Measurements from ENCODE around the gene PDK1.
"Not testable (repeated sequence)": the region's sequence is repeated elsewhere in the genome, so short reads cannot be mapped to it uniquely, and the experiment has no call there.

Gene PDK1

DNA sequence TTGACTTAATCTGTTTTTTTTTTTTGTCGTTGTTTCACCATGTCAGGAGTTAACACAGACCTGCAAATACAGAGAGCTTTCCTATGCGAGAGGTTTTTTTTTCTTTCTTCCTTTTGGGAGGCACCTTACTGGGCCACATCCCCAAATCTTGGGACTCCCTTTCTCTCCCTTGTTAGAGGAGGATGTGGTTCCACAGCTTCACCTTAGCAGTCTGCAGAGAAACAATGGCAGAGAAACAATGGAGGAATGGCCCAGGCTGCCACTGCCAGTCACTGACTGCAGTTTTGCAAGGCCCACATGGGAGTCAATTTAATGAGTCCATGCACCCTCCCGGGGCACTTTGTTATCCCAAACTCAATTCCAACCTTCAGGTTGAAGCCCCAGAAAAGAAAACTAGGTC is 20.8 kb upstream of the PDK1 start:
- DNase-seq (ENCODE audit: low read depth) = no peak
- no peak overlapping the region for H3K4me3 ChIP-seq (ENCODE audit: low read depth, low read length)
- TF ChIP-seq, protein P1, sequence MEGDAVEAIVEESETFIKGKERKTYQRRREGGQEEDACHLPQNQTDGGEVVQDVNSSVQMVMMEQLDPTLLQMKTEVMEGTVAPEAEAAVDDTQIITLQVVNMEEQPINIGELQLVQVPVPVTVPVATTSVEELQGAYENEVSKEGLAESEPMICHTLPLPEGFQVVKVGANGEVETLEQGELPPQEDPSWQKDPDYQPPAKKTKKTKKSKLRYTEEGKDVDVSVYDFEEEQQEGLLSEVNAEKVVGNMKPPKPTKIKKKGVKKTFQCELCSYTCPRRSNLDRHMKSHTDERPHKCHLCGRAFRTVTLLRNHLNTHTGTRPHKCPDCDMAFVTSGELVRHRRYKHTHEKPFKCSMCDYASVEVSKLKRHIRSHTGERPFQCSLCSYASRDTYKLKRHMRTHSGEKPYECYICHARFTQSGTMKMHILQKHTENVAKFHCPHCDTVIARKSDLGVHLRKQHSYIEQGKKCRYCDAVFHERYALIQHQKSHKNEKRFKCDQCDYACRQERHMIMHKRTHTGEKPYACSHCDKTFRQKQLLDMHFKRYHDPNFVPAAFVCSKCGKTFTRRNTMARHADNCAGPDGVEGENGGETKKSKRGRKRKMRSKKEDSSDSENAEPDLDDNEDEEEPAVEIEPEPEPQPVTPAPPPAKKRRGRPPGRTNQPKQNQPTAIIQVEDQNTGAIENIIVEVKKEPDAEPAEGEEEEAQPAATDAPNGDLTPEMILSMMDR (IDR thresholded peaks at IDR 0.05; ENCODE audit: low read depth, low read length, missing control alignments) = no peak

DNA sequence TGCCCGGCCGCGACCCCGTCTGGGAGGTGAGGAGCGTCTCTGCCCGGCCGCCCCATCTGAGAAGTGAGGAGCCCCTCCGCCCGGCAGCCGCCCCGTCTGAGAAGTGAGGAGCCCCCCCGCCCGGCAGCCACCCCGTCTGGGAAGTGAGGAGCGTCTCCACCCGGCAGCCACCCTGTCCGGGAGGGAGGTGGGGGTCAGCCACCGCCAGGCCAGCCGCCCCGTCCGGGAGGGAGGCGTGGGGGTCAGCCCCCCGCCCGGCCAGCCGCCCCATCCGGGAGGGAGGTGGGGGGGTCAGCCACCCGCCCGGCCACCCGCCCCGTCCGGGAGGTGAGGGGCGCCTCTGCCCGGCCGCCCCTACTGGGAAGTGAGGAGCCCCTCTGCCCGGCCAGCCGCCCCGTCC is 18.0 kb upstream of the PDK1 start:
- not testable (repeated sequence) for H3K4me3 ChIP-seq (ENCODE audit: low read depth, low read length); DNase-seq (ENCODE audit: low read depth)

DNA sequence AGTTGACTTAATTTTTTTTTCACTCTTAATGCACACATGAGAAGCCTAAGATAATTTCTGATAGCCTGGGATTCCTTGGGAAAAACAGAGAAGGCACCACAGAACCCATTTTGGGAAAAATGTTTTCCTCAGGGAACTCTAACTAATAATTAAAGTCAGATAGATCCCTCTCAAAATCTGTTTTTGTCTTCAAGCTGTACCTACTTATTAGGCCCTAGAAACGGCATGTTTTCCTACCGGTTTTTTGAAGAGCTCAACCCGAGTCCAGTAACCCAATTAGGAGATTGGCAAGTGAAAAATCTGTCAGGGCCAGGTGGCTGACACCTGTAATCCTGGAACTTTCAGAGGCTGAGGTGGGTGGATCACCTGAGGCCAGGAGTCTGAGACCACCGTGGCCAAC is 16.1 kb upstream of the PDK1 start:
- no peak overlapping the region for H3K4me3 ChIP-seq (ENCODE audit: low read depth, low read length)
- TF ChIP-seq, protein P1 (IDR thresholded peaks at IDR 0.05; ENCODE audit: low read depth, low read length, missing control alignments) = no peak
- DNase-seq (ENCODE audit: low read depth) = no peak

DNA sequence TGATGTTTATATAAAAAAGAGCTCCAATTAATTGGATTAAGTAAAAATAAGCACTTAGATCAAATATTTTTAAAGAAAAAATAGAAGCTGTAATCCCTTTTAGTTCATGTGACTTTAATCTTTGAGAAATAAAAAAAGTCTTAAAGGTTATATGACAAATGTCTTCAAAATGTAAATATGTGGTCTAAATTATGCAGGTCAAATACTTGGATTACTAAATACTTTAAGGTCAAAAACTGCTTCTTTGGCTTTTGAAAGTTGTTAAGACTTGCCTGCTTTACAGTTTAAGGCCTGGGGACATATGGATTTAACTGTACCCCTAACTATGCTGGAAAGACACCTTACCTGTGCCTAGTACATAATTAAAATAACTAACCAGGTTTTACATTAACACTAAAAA is 15.5 kb upstream of the PDK1 start:
- DNase-seq (ENCODE audit: low read depth) = no peak
- no peak overlapping the region for H3K4me3 ChIP-seq (ENCODE audit: low read depth, low read length)
- TF ChIP-seq, protein P1 (IDR thresholded peaks at IDR 0.05; ENCODE audit: low read depth, low read length, missing control alignments) = no peak

DNA sequence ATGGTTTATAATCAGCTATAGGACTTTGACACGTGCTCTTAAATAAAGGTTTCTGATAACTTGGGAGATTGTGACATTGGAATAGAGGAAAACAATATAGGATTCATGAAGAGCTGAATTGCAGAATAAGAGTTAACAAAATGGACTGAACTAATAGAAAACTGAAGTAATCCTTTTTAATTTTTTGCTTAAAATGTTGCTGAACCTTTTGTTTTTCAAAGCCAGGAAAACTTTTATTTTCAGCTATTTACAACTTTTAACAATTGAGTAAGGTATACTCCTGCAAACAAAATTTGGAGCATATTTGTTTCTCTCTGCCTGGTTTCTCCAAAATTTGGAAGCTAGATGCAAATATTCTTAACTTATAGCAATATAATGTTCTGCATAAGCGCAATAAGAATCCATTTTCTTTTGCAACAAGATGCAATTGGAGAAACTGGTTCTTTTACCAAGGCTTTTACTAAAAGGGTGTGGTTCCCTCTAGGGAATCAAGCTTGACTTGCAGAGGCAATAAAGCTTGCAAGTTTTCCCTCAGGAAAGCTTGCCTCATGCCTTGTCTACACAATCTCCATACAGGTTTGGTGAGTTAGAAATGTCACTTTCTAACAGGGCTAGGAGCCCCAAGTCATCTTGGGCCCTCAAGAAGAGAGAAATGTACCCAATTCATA is 10.3 kb upstream of the PDK1 start:
- no peak for DNase-seq (ENCODE audit: low read depth)
- TF ChIP-seq, protein P1 (IDR thresholded peaks at IDR 0.05; ENCODE audit: low read depth, low read length, missing control alignments) = no peak

DNA sequence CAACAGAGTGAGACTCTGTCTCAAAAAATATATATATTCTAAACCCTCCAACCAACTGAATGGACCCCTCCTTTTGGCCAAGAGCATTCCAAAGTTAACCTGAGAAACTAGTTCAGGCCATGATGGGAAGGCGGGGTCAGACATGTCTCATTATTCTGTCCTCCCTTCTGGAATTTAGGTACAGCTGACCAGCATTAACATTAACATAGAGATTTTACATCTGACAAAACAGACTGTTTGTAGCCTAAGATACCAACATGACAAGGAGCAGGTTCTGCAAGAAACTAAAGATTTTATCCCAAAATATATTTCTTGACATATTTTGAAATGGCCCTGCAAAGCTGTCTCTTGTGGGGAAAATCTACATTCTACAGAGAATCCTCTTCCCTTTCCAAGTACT is 6.8 kb upstream of the PDK1 start:
- TF ChIP-seq, protein P1 (IDR thresholded peaks at IDR 0.05; ENCODE audit: low read depth, low read length, missing control alignments) = no peak
- DNase-seq (ENCODE audit: low read depth) = no peak
- H3K4me3 ChIP-seq (ENCODE audit: low read depth, low read length) = no peak overlapping the region

More for the DNA sequence above, 10.3 kb upstream of the PDK1 start:
- no peak overlapping the region for H3K4me3 ChIP-seq (ENCODE audit: low read depth, low read length)

DNA sequence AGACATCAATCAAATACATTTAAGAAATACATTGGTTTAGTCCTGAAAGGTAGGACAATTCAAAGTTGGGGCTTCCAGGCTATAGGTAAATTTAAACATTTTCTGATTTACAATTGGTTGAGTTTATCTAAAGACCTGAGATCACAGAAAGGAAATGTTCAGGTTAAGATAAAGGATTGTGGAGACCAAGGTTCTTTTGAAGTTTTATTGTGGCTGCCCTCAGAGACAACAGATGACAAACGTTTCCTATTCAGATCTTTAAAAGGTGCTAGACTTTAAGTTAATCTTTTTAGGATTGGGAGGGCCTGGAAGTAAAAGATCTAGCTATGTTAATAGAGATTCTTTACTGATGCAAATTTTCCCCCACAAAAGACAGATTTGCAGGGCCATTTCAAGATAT is 6.1 kb upstream of the PDK1 start:
- not testable (repeated sequence) for H3K4me3 ChIP-seq (ENCODE audit: low read depth, low read length); DNase-seq (ENCODE audit: low read depth)

DNA sequence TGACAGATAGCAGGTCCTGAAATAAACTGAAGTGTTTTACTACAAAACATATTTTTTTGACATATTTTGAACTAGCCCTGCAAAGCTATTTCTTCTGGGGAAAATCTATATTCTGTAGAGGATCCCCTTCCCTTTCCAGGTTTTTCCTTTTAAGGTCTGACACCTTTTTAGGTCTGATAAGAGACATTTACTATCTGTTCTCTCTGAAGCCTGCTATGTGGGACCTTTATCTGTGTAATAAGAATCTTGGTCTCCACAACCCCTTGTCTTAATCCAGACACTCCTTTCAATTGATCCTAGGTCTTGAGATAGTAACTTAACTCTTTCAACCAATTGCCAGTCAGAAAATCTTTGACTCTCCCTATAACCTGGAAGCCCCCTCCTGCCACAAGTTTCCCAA is 5.5 kb upstream of the PDK1 start:
- TF ChIP-seq, protein P1 (IDR thresholded peaks at IDR 0.05; ENCODE audit: low read depth, low read length, missing control alignments) = no peak
- no peak for DNase-seq (ENCODE audit: low read depth)
- H3K4me3 ChIP-seq (ENCODE audit: low read depth, low read length) = no peak overlapping the region
